ENCODE measurements around the gene MCU. TPM values are rescaled to one million over a fixed set of nuclear protein-coding genes. Genes with fewer than 3 reads are reported as not detected.

Gene MCU
- total and polyA plus RNA-seq, 2 donors (not counting 1 experiment from before 2014, with no cell fraction given), result 11.7 to 21.1 TPM

DNA sequence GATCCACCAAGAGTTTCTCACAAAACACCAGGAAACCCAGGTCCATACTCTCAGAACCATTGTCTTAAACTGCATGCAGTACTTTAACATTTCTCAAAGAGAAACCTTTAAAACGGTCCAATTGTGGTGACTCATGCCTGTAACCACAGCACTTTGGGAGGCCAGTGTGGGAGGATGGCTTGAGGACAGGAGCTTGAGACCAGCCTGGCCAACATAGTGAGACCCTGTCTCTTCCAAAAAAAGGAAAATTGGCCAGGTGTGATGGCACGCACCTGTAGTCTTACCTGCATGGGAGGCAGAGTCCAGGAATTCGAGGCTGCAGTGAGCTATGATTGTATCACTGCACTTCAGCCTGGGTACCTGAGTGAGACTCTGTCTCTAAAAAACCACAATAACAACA lies 104.1 kb downstream of the MCU start:
- Histone ChIP-seq H3K9me3 (ENCODE audit: control extremely low read depth in 1 of 3, control insufficient read depth in 2 of 3, insufficient read depth in 1 of 3, low read length in 2 of 3) (no peaks in the 10 kb centered on the region), H3K9ac (ENCODE audit: low read length) (no peak overlapping the region), H3K4me3 (ENCODE audit: control extremely low read depth in 1 of 5, extremely low read depth in 1 of 5, insufficient read depth in 1 of 5, low read depth in 2 of 5, low read length in 4 of 5) (no peak overlapping the region), H4K20me1 (ENCODE audit: control insufficient read depth, insufficient read depth, low read length, poor library complexity, severe bottlenecking) (no peaks in the 10 kb centered on the region), H3K4me1 (ENCODE audit: control insufficient read depth in 2 of 2, insufficient read depth in 2 of 2, low read length in 2 of 2) (no peaks in the 10 kb centered on the region), H3K36me3 (replicated peaks in 1 of 2; ENCODE audit: control extremely low read depth in 1 of 2, control insufficient read depth in 1 of 2, extremely low read depth in 1 of 2, insufficient read depth in 2 of 2, low read length in 1 of 2) (no peaks in the 10 kb centered on the region), H3K27me3 (replicated peaks in 1 of 4; ENCODE audit: control extremely low read depth in 1 of 4, control insufficient read depth in 3 of 4, insufficient read depth in 4 of 4, low read length in 3 of 4) (no peaks in the 10 kb centered on the region), H3K79me2 (ENCODE audit: control insufficient read depth, insufficient read depth, low read length) (no peaks in the 10 kb centered on the region), H2AFZ (ENCODE audit: insufficient read depth, low read depth, low read length, poor library complexity, severe bottlenecking) (no peak overlapping the region), H3K4me2 (replicated peaks; ENCODE audit: low read depth, low read length, poor library complexity, severe bottlenecking) (no peak overlapping the region), H3K27ac (ENCODE audit: low read length in 2 of 2) (no peak overlapping the region)
- intact Hi-C loops (cut with micrococcal nuclease), result no loop called here
- ChIA-PET POLR2A (no interaction called here), CTCF (no interaction called here)
- 90% methylated on average over 2 of the region's 3 CpGs for WGBS (ENCODE audit: insufficient coverage)
- Mint-ChIP-seq H3K4me3 (no peak overlapping the region), H3K27me3 (no peaks in the 10 kb centered on the region), H3K9me3 (ENCODE audit: insufficient read depth) (no peaks in the 10 kb centered on the region), H3K4me1 (no peaks in the 10 kb centered on the region), H3K27ac (no peak overlapping the region)
- no peak for ATAC-seq (ENCODE audit: low read depth)
- no peak for TF ChIP-seq CTCF (IDR thresholded peaks at IDR 0.05)
- TF ChIP-seq EZH2 (IDR thresholded peaks at IDR 0.05; ENCODE audit: borderline replicate concordance, insufficient read depth, low read depth, low read length, poor library complexity, severe bottlenecking), result no peak
- DNase-seq, result no peak

DNA sequence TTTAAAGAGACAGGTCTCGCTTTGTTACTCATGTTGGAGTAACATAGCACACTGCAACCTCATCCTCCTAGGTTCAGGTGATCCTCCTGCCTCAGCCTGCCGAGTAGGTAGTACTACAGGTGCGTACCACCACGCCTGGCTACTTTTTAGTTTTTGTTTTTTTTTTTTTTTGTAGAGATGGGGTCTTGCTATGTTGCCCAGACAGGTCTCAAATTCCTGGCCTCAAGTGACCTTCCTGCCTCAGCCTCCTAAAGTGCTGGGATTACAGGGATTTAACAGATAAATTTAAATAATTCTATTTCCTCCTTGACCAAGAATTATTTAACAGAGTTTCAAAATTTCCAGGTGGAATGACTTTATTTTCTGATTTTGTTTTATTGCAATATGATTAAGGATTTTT lies 104.6 kb downstream of the MCU start:
- no peak overlapping the region for H2AFZ ChIP-seq (ENCODE audit: insufficient read depth, low read depth, low read length, poor library complexity, severe bottlenecking)
- no peaks in the 10 kb centered on the region for H3K79me2 ChIP-seq (ENCODE audit: control insufficient read depth, insufficient read depth, low read length)
- ChIA-PET POLR2A (no interaction called here), CTCF (no interaction called here)
- Mint-ChIP-seq H3K9me3 (ENCODE audit: insufficient read depth) (no peaks in the 10 kb centered on the region), H3K27ac (no peak overlapping the region), H3K4me3 (no peak overlapping the region), H3K27me3 (no peaks in the 10 kb centered on the region), H3K4me1 (no peaks in the 10 kb centered on the region)
- no peaks in the 10 kb centered on the region for H3K36me3 ChIP-seq (replicated peaks in 1 of 2; ENCODE audit: control extremely low read depth in 1 of 2, control insufficient read depth in 1 of 2, extremely low read depth in 1 of 2, insufficient read depth in 2 of 2, low read length in 1 of 2)
- no peak overlapping the region for H3K4me3 ChIP-seq (ENCODE audit: control extremely low read depth in 1 of 5, extremely low read depth in 1 of 5, insufficient read depth in 1 of 5, low read depth in 2 of 5, low read length in 4 of 5)
- no peaks in the 10 kb centered on the region for H3K9me3 ChIP-seq (ENCODE audit: control extremely low read depth in 1 of 3, control insufficient read depth in 2 of 3, insufficient read depth in 1 of 3, low read length in 2 of 3)
- no peak overlapping the region for H3K4me2 ChIP-seq (replicated peaks; ENCODE audit: low read depth, low read length, poor library complexity, severe bottlenecking)
- DNase-seq (no peak), ATAC-seq (ENCODE audit: low read depth) (no peak)
- no CpG with 5 or more reads among the region's 4 CpGs for WGBS (ENCODE audit: insufficient coverage)
- no peak overlapping the region for H3K9ac ChIP-seq (ENCODE audit: low read length)
- no peaks in the 10 kb centered on the region for H3K27me3 ChIP-seq (replicated peaks in 1 of 4; ENCODE audit: control extremely low read depth in 1 of 4, control insufficient read depth in 3 of 4, insufficient read depth in 4 of 4, low read length in 3 of 4)
- no peaks in the 10 kb centered on the region for H3K4me1 ChIP-seq (ENCODE audit: control insufficient read depth in 2 of 2, insufficient read depth in 2 of 2, low read length in 2 of 2)
- TF ChIP-seq CTCF (IDR thresholded peaks at IDR 0.05) (no peak), EZH2 (IDR thresholded peaks at IDR 0.05; ENCODE audit: borderline replicate concordance, insufficient read depth, low read depth, low read length, poor library complexity, severe bottlenecking) (no peak)
- no peaks in the 10 kb centered on the region for H4K20me1 ChIP-seq (ENCODE audit: control insufficient read depth, insufficient read depth, low read length, poor library complexity, severe bottlenecking)
- intact Hi-C loops (cut with micrococcal nuclease), result no loop called here
- H3K27ac ChIP-seq (ENCODE audit: low read length in 2 of 2), result no peak overlapping the region

Data from B cell (primary cell).